ENCODE results near the gene SHANK2. TPM values are rescaled to one million over a fixed set of nuclear protein-coding genes. Genes with fewer than 3 reads are reported as not detected.

SHANK2 gene
- polyA plus RNA-seq, 3 donors from 2014 or later = not detected

- H3K4me1 Mint-ChIP-seq = no peaks in the 10 kb centered on the region
- H3K9me3 Mint-ChIP-seq = no peaks in the 10 kb centered on the region
- no peak overlapping the region for H3K4me3 Mint-ChIP-seq
- H3K27me3 Mint-ChIP-seq (ENCODE audit: low read depth in 3 of 3) = peaks cover 0 to 9% (median 0%) of the 10 kb centered on the region in 3 donors
- H3K27ac Mint-ChIP-seq = no peak overlapping the region
- no peak for DNase-seq
- H3K36me3 Mint-ChIP-seq = no peaks in the 10 kb centered on the region
These were observed 37.6 kb downstream of the SHANK2 start for GRCh38 chr11:71214553-71215424.

- Mint-ChIP-seq H3K9me3 (no peaks in the 10 kb centered on the region), H3K27ac (no peak overlapping the region), H3K27me3 (ENCODE audit: low read depth in 3 of 3) (peaks cover 0 to 5% (median 0%) of the 10 kb centered on the region in 3 donors), H3K36me3 (no peaks in the 10 kb centered on the region), H3K4me1 (no peaks in the 10 kb centered on the region), H3K4me3 (no peak overlapping the region)
- no peak for DNase-seq
These were observed 38.5 kb downstream of the SHANK2 start for GRCh38 chr11:71213696-71214552.

- Mint-ChIP-seq H3K9me3 (no peaks in the 10 kb centered on the region), H3K27me3 (ENCODE audit: low read depth in 3 of 3) (peaks cover 0 to 5% (median 0%) of the 10 kb centered on the region in 3 donors), H3K4me3 (no peak overlapping the region), H3K4me1 (no peaks in the 10 kb centered on the region), H3K36me3 (no peaks in the 10 kb centered on the region), H3K27ac (no peak overlapping the region)
- no peak for DNase-seq
These were observed 39.4 kb downstream of the SHANK2 start for GRCh38 chr11:71212871-71213559.

GRCh38 chr11:71211631-71212030, 40.7 kb downstream of the SHANK2 start:
- Mint-ChIP-seq H3K4me1 (no peaks in the 10 kb centered on the region), H3K4me3 (no peak overlapping the region), H3K36me3 (no peaks in the 10 kb centered on the region), H3K27ac (no peak overlapping the region), H3K27me3 (ENCODE audit: low read depth in 3 of 3) (peaks cover 0 to 6% (median 4%) of the 10 kb centered on the region in 3 donors), H3K9me3 (no peaks in the 10 kb centered on the region)
- no peak for DNase-seq

GRCh38 chr11:71210861-71211260, 41.5 kb downstream of the SHANK2 start:
- Mint-ChIP-seq H3K9me3 (no peaks in the 10 kb centered on the region), H3K27ac (no peak overlapping the region), H3K4me3 (no peak overlapping the region), H3K4me1 (no peaks in the 10 kb centered on the region), H3K27me3 (ENCODE audit: low read depth in 3 of 3) (peaks cover 0 to 8% (median 4%) of the 10 kb centered on the region in 3 donors), H3K36me3 (no peaks in the 10 kb centered on the region)
- no peak for DNase-seq

- Mint-ChIP-seq H3K27me3 (ENCODE audit: low read depth in 3 of 3) (peaks cover 0 to 8% (median 4%) of the 10 kb centered on the region in 3 donors), H3K36me3 (no peaks in the 10 kb centered on the region), H3K4me1 (no peaks in the 10 kb centered on the region), H3K9me3 (no peaks in the 10 kb centered on the region), H3K4me3 (no peak overlapping the region), H3K27ac (no peak overlapping the region)
- DNase-seq = no peak
These were observed 42.7 kb downstream of the SHANK2 start for GRCh38 chr11:71209656-71210055.

- peaks cover 0 to 8% (median 4%) of the 10 kb centered on the region in 3 donors for H3K27me3 Mint-ChIP-seq (ENCODE audit: low read depth in 3 of 3)
- H3K36me3 Mint-ChIP-seq = no peaks in the 10 kb centered on the region
- no peak for DNase-seq
- no peaks in the 10 kb centered on the region for H3K9me3 Mint-ChIP-seq
- no peak overlapping the region for H3K4me3 Mint-ChIP-seq
- no peak overlapping the region for H3K27ac Mint-ChIP-seq
- H3K4me1 Mint-ChIP-seq = no peaks in the 10 kb centered on the region
These were observed 43.2 kb downstream of the SHANK2 start for GRCh38 chr11:71209181-71209580.

- peaks cover 0 to 8% (median 4%) of the 10 kb centered on the region in 3 donors for H3K27me3 Mint-ChIP-seq (ENCODE audit: low read depth in 3 of 3)
- no peak for DNase-seq
- H3K4me3 Mint-ChIP-seq = no peak overlapping the region
- H3K9me3 Mint-ChIP-seq = no peaks in the 10 kb centered on the region
- H3K36me3 Mint-ChIP-seq = no peaks in the 10 kb centered on the region
- H3K4me1 Mint-ChIP-seq = no peaks in the 10 kb centered on the region
- H3K27ac Mint-ChIP-seq = no peak overlapping the region
These were observed 44.2 kb downstream of the SHANK2 start for GRCh38 chr11:71208011-71208774.

- Mint-ChIP-seq H3K27ac (no peak overlapping the region), H3K4me3 (no peak overlapping the region), H3K9me3 (no peaks in the 10 kb centered on the region), H3K4me1 (no peaks in the 10 kb centered on the region), H3K36me3 (no peaks in the 10 kb centered on the region), H3K27me3 (ENCODE audit: low read depth in 3 of 3) (peaks cover 0 to 7% (median 4%) of the 10 kb centered on the region in 3 donors)
- DNase-seq = no peak
These were observed 44.8 kb downstream of the SHANK2 start for GRCh38 chr11:71207563-71207962.

- Mint-ChIP-seq H3K9me3 (no peaks in the 10 kb centered on the region), H3K4me3 (no peak overlapping the region), H3K36me3 (no peaks in the 10 kb centered on the region), H3K4me1 (no peaks in the 10 kb centered on the region), H3K27me3 (ENCODE audit: low read depth in 3 of 3) (peaks cover 0 to 6% (median 4%) of the 10 kb centered on the region in 3 donors), H3K27ac (no peak overlapping the region)
- DNase-seq = no peak
These were observed 46.2 kb downstream of the SHANK2 start for GRCh38 chr11:71206186-71206585.

GRCh38 chr11:71204748-71205664, 47.4 kb downstream of the SHANK2 start:
- Mint-ChIP-seq H3K36me3 (no peaks in the 10 kb centered on the region), H3K4me1 (no peaks in the 10 kb centered on the region), H3K27me3 (ENCODE audit: low read depth in 3 of 3) (peaks cover 0 to 4% (median 3%) of the 10 kb centered on the region in 3 donors), H3K27ac (no peak overlapping the region), H3K9me3 (no peaks in the 10 kb centered on the region), H3K4me3 (no peak overlapping the region)
- no peak for DNase-seq

GRCh38 chr11:71204294-71204693, 48.1 kb downstream of the SHANK2 start:
- Mint-ChIP-seq H3K27ac (no peak overlapping the region), H3K27me3 (ENCODE audit: low read depth in 3 of 3) (peaks cover 0 to 4% (median 3%) of the 10 kb centered on the region in 3 donors), H3K4me3 (no peak overlapping the region), H3K36me3 (no peaks in the 10 kb centered on the region), H3K9me3 (no peaks in the 10 kb centered on the region), H3K4me1 (no peaks in the 10 kb centered on the region)
- DNase-seq = no peak
